Fibroblast of pulmonary artery (primary cell): Measurements from ENCODE around the gene LPP.

Experiments
- DNase-seq: peaks from one replicate; pipeline ENCODE4 v3.0.0-alpha.2; 2010; ENCODE audit warnings: low read depth
- H3K4me3 ChIP-seq: replicated peaks from 2 replicates; pipeline ENCODE4 v1.5.1; 2011; ENCODE audit warnings: low read depth, mild to moderate bottlenecking, control low read depth, low read length, moderate library complexity
- TF ChIP-seq, protein P1 (sequence below): IDR thresholded peaks from 2 replicates; pipeline ENCODE4 v1.5.1; 2011; ENCODE audit warnings: mild to moderate bottlenecking, control low read depth, low read length, inconsistent platforms; ENCODE audit errors: missing control alignments

Gene LPP

DNA sequence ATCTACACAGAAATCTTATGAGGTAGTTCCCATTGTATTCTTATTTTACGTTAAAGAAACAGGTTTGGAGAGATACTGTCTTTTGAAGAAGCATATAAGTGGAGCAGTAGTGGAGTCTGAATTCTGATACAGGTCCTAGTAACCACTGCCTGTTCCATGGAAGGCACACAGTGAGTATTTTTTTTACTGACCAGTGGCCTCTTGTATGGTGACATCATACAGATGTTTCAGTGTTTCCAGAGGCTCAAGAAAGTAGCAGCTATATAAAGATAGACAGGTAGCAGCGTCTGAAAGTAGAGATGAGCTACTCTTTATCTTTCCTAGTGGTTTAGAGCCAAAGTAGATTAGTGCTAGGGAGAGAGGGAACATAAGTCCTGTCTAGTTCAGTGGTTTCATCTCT lies 173.5 kb downstream of the LPP start:
- TF ChIP-seq, protein P1, sequence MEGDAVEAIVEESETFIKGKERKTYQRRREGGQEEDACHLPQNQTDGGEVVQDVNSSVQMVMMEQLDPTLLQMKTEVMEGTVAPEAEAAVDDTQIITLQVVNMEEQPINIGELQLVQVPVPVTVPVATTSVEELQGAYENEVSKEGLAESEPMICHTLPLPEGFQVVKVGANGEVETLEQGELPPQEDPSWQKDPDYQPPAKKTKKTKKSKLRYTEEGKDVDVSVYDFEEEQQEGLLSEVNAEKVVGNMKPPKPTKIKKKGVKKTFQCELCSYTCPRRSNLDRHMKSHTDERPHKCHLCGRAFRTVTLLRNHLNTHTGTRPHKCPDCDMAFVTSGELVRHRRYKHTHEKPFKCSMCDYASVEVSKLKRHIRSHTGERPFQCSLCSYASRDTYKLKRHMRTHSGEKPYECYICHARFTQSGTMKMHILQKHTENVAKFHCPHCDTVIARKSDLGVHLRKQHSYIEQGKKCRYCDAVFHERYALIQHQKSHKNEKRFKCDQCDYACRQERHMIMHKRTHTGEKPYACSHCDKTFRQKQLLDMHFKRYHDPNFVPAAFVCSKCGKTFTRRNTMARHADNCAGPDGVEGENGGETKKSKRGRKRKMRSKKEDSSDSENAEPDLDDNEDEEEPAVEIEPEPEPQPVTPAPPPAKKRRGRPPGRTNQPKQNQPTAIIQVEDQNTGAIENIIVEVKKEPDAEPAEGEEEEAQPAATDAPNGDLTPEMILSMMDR: no peak
- no peak overlapping the region for H3K4me3 ChIP-seq
- no peak for DNase-seq

DNA sequence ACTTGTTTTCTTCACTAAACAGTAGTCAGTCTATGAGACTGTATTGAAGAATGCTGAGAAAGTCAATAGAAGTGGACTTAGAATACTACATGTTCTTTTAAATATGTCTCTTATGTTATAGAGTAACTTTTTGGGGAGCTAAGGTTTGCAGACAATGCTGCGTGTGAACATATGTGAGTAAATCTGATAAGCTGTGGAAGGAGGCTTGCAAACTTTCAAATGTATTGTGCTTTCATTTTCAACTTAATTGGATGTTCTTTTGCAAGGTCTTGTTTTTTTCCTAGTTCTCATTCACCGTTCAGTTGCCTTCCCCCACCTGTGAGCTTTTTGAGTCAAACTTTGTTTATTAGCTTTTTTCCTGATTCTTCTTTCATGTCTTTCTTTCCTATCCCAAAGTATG lies 176.2 kb downstream of the LPP start:
- no peak for DNase-seq
- H3K4me3 ChIP-seq: no peak overlapping the region
- TF ChIP-seq, protein P1: no peak

DNA sequence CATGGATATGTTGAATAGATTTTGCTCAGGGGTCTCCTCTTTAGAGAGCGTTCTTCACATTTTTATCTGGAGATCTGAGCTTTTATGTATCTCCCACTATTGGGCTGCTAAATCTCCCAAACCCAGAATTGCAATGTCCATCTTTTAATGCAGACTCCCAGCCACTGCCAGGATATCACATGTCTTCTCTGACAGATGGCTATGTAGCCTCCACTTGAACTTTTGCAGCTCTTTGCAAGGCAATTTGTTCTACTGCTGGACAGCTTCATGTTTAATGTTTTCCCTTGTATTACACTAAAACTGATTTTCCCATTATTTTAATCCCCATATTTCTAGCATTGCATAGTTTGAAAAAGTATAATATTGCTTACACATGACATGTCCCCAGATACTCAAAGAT lies 177.2 kb downstream of the LPP start:
- TF ChIP-seq, protein P1: no peak
- DNase-seq: no peak
- H3K4me3 ChIP-seq: no peak overlapping the region

DNA sequence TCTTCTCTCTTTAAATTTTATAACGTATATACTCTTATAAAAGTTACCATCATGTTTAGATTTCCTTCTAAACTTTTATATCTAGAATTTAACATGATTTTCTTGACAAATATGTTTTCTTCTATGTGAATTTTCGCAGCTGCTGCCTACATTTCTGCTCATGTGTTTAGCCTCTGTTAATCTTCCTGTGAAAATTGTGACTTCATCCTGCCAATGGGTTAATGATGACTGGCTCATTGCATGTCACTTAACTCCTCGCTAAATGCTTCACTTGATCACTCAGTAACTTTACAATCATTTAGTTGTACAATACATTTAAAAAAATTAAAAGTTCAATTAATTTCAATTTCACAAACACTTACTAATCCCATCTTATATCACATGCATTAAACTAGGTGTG lies 178.1 kb downstream of the LPP start:
- TF ChIP-seq, protein P1: no peak
- no peak overlapping the region for H3K4me3 ChIP-seq
- no peak for DNase-seq

DNA sequence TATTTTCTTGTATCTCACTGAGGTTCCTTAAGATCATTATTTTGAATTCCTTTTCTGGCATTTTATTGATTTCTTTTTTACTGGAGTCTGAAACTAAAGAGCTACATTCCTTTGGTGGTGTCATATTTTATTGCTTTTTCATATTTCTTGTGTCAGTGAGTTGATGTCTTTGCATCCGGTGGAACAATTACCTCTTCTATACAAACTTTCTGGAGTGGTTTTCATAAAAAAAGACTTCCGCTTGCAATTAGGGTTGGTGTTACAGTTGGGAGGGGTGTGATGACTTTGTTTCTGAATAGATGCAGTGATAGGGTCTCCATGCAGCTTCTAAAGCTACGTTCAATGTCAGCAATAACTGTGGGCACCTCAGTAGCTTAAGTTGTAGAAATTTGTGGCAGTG lies 181.7 kb downstream of the LPP start:
- DNase-seq: no peak
- no peak overlapping the region for H3K4me3 ChIP-seq
- TF ChIP-seq, protein P1: no peak

- TF ChIP-seq, protein P1: no peak
- no peak for DNase-seq
- no peak overlapping the region for H3K4me3 ChIP-seq
Measured at GRCh38 chr3:188336178-188336577, 182.2 kb downstream of the LPP start.

DNA sequence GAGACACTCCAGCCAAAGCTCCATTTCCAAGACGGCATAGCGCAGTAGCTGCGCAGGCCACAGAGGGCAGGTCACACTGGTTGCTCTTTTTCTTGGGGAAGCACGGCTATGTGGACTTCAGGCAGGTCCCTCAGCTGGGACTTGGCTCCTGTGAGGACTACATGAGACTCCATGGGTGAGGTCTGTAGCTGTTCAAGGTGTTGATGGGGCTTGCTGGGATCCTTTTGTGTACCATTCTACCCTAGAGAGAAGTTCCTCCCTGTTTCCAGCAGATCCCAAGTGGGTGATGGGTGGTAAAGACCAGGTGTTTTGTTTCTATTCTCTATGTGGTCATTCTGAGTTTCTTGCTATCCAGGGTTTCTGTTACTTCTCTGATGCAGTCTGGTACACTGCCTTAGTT lies 183.3 kb downstream of the LPP start:
- TF ChIP-seq, protein P1: no peak
- no peak for DNase-seq
- no peak overlapping the region for H3K4me3 ChIP-seq
